Measurements from ENCODE around the gene TJP1.
"Not testable (repeated sequence)": the region's sequence is repeated elsewhere in the genome, so short reads cannot be mapped to it uniquely, and the experiment has no call there.

TJP1 gene

GRCh38 chr15:29838352-29839010 lies 16.2 kb upstream of the TJP1 start:
- no peak for DNase-seq (ENCODE audit: low read depth, low spot score)

GRCh38 chr15:29835301-29835700 lies 13.0 kb upstream of the TJP1 start:
- no peak for DNase-seq (ENCODE audit: low read depth, low spot score)

- DNase-seq (ENCODE audit: low read depth, low spot score), result no peak
Measured at GRCh38 chr15:29832709-29833108, 10.4 kb upstream of the TJP1 start.

GRCh38 chr15:29826908-29827820 lies 4.9 kb upstream of the TJP1 start:
- no peak for DNase-seq (ENCODE audit: low read depth, low spot score)

GRCh38 chr15:29825227-29825626 lies 3.0 kb upstream of the TJP1 start:
- DNase-seq (ENCODE audit: low read depth, low spot score), result no peak

GRCh38 chr15:29822684-29823459 lies 604 bp upstream of the TJP1 start:
- DNase-seq (ENCODE audit: low read depth, low spot score), result peak; percentile 37

GRCh38 chr15:29821416-29822099 lies 710 bp downstream of the TJP1 start:
- no peak for DNase-seq (ENCODE audit: low read depth, low spot score)

GRCh38 chr15:29820394-29821154 lies 1.7 kb downstream of the TJP1 start:
- no peak for DNase-seq (ENCODE audit: low read depth, low spot score)

- DNase-seq (ENCODE audit: low read depth, low spot score), result no peak
Measured at GRCh38 chr15:29819979-29820378, 2.3 kb downstream of the TJP1 start.

- no peak for DNase-seq (ENCODE audit: low read depth, low spot score)
Measured at GRCh38 chr15:29818141-29818540, 4.1 kb downstream of the TJP1 start.

GRCh38 chr15:29817455-29817854 lies 4.8 kb downstream of the TJP1 start:
- DNase-seq (ENCODE audit: low read depth, low spot score), result not testable (repeated sequence)

- DNase-seq (ENCODE audit: low read depth, low spot score), result no peak
Measured at GRCh38 chr15:29815000-29815710, 7.1 kb downstream of the TJP1 start.

- DNase-seq (ENCODE audit: low read depth, low spot score), result no peak
Measured at GRCh38 chr15:29813009-29813408, 9.3 kb downstream of the TJP1 start.

- no peak for DNase-seq (ENCODE audit: low read depth, low spot score)
Measured at GRCh38 chr15:29812384-29812694, 9.9 kb downstream of the TJP1 start.

- DNase-seq (ENCODE audit: low read depth, low spot score), result no peak
Measured at GRCh38 chr15:29811691-29812383, 10.4 kb downstream of the TJP1 start.

- DNase-seq (ENCODE audit: low read depth, low spot score), result no peak
Measured at GRCh38 chr15:29805708-29806104, 16.6 kb downstream of the TJP1 start.

- peak; percentile 68 for DNase-seq (ENCODE audit: low read depth, low spot score)
Measured at GRCh38 chr15:29805043-29805707, 17.1 kb downstream of the TJP1 start.

- no peak for DNase-seq (ENCODE audit: low read depth, low spot score)
Measured at GRCh38 chr15:29802411-29802810, 19.9 kb downstream of the TJP1 start.

Data from smooth muscle cell of the brain vasculature (primary cell).